Activated naive CD4-positive, alpha-beta T cell (primary cell): Measurements from ENCODE around the gene DPY30.

Experiments
- DNase-seq, 4 experiments: peaks; one replicate each; lab custom pipeline; 2025; lab: John Stamatoyannopoulos, UW

DPY30 gene

GRCh38 chr2:32009516-32010256 lies 29.9 kb downstream of the DPY30 start:
- DNase-seq, result peak; percentile 8 to 33 (median 12)

- DNase-seq, result no peak
Measured at GRCh38 chr2:32008805-32009515, 30.6 kb downstream of the DPY30 start.

GRCh38 chr2:32007121-32007391 lies 32.5 kb downstream of the DPY30 start:
- DNase-seq, result no peak

GRCh38 chr2:32005371-32005976 lies 34.1 kb downstream of the DPY30 start:
- no peak for DNase-seq

GRCh38 chr2:32003791-32004190 lies 35.8 kb downstream of the DPY30 start:
- no peak for DNase-seq

GRCh38 chr2:32002406-32002805 lies 37.2 kb downstream of the DPY30 start:
- DNase-seq, result no peak

GRCh38 chr2:31999438-31999837 lies 40.2 kb downstream of the DPY30 start:
- no peak for DNase-seq

GRCh38 chr2:31998731-31999383 lies 40.7 kb downstream of the DPY30 start:
- DNase-seq, result no peak

- DNase-seq, result no peak
Measured at GRCh38 chr2:31997653-31998052, 42.0 kb downstream of the DPY30 start.

GRCh38 chr2:31996571-31997150 lies 42.9 kb downstream of the DPY30 start:
- no peak for DNase-seq

- no peak for DNase-seq
Measured at GRCh38 chr2:31992934-31993333, 46.7 kb downstream of the DPY30 start.

GRCh38 chr2:31992025-31992579 lies 47.5 kb downstream of the DPY30 start:
- DNase-seq, result no peak

GRCh38 chr2:31989946-31990345 lies 49.7 kb downstream of the DPY30 start:
- no peak for DNase-seq

- no peak for DNase-seq
Measured at GRCh38 chr2:31987454-31988220, 52.0 kb downstream of the DPY30 start.

- DNase-seq, result no peak
Measured at GRCh38 chr2:31986906-31987305, 52.7 kb downstream of the DPY30 start.

GRCh38 chr2:31983762-31984467 lies 55.7 kb downstream of the DPY30 start:
- no peak for DNase-seq

GRCh38 chr2:31980674-31981356 lies 58.8 kb downstream of the DPY30 start:
- no peak for DNase-seq

- DNase-seq, result no peak
Measured at GRCh38 chr2:31979956-31980355, 59.6 kb downstream of the DPY30 start.

- DNase-seq, result no peak
Measured at GRCh38 chr2:31979018-31979417, 60.6 kb downstream of the DPY30 start.

- no peak for DNase-seq
Measured at GRCh38 chr2:31978436-31978835, 61.2 kb downstream of the DPY30 start.
